ENCODE measurements around the gene PLEKHA5. TPM values are rescaled to one million over a fixed set of nuclear protein-coding genes. Genes with fewer than 3 reads are reported as not detected.

Gene PLEKHA5
- total and polyA plus RNA-seq, 4 experiments from 2014 or later, result 0.43 to 15.9 (median 13.3) TPM

- DNase-seq, result no peak
- intact Hi-C loops (cut with micrococcal nuclease), result loop anchor here (5.0 kb wide), 2 partner anchors 143 to 308 kb away; partner anchors contain the start of gene AEBP2
- Histone ChIP-seq H3K9me3 (ENCODE audit: control insufficient read depth in 1 of 2, low read length in 2 of 2) (no peaks in the 10 kb centered on the region), H3K36me3 (ENCODE audit: insufficient read depth, low read length) (no peaks in the 10 kb centered on the region), H3K4me3 (ENCODE audit: low read length in 2 of 2) (no peak overlapping the region), H3K4me1 (ENCODE audit: insufficient read depth, low read length) (peaks cover 14% of the 10 kb centered on the region), H3K27me3 (ENCODE audit: insufficient read depth, low read length) (no peaks in the 10 kb centered on the region), H3K27ac (ENCODE audit: low read depth, low read length) (no peak overlapping the region)
- peak overlapping the region; percentile 3 to 89 (median 79) for H3K27ac Mint-ChIP-seq
- peak overlapping the region; percentile 70 to 91 (median 86) for H3K4me3 Mint-ChIP-seq
- H3K9me3 Mint-ChIP-seq, result peaks cover 0 to 16% (median 6%) of the 10 kb centered on the region in 8 donors
- H3K36me3 Mint-ChIP-seq, result peaks cover 0 to 15% of the 10 kb centered on the region in 2 donors
- ChIA-PET POLR2A (ENCODE audit: partially characterized antibody) (no interaction called here), CTCF (ENCODE audit: partially characterized antibody) (interaction anchor here (0.7 kb wide), 1 partner anchor 52 kb away, joined by 3 read pairs; no protein-coding TSS in a partner anchor)
- peaks cover 10 to 27% (median 19%) of the 10 kb centered on the region in 4 donors for H3K4me1 Mint-ChIP-seq
- peaks cover 0 to 7% of the 10 kb centered on the region in 2 donors for H3K27me3 Mint-ChIP-seq
Observed at GRCh38 chr12:19129122-19129485, 429 bp upstream of the PLEKHA5 start.

- H3K36me3 Mint-ChIP-seq, result peaks cover 5 to 13% of the 10 kb centered on the region in 2 donors
- peaks cover 10 to 27% (median 18%) of the 10 kb centered on the region in 4 donors for H3K4me1 Mint-ChIP-seq
- H3K4me3 ChIP-seq (ENCODE audit: low read length in 2 of 2), result peak overlapping the region; percentile 55 to 74
- intact Hi-C loops (cut with micrococcal nuclease), result loop anchor here (2.0 kb wide), 1 partner anchor 56 kb away; no protein-coding TSS in a partner anchor
- H3K27ac Mint-ChIP-seq, result peak overlapping the region; percentile 63 to 90 (median 80)
- ChIA-PET POLR2A (ENCODE audit: partially characterized antibody) (interaction anchor here (1.5 kb wide), 1 partner anchor 143 kb away, joined by 7 read pairs; no protein-coding TSS in a partner anchor), CTCF (ENCODE audit: partially characterized antibody) (interaction anchor here (2.4 kb wide), 1 partner anchor 56 kb away, joined by 7 read pairs; no protein-coding TSS in a partner anchor)
- no peaks in the 10 kb centered on the region for H3K36me3 ChIP-seq (ENCODE audit: insufficient read depth, low read length)
- peak overlapping the region; percentile 72 to 93 (median 91) for H3K4me3 Mint-ChIP-seq
- peaks cover 0 to 7% of the 10 kb centered on the region in 2 donors for H3K27me3 Mint-ChIP-seq
- no peaks in the 10 kb centered on the region for H3K9me3 ChIP-seq (ENCODE audit: control insufficient read depth in 1 of 2, low read length in 2 of 2)
- H3K4me1 ChIP-seq (ENCODE audit: insufficient read depth, low read length), result peaks cover 14% of the 10 kb centered on the region
- H3K9me3 Mint-ChIP-seq, result peaks cover 0 to 16% (median 6%) of the 10 kb centered on the region in 8 donors
- peak in 3 of 5 donors; percentile 6 to 15 (median 14) for DNase-seq
- H3K27me3 ChIP-seq (ENCODE audit: insufficient read depth, low read length), result no peaks in the 10 kb centered on the region
- peak overlapping the region; percentile 38 for H3K27ac ChIP-seq (ENCODE audit: low read depth, low read length)
Observed at GRCh38 chr12:19130224-19131024, 891 bp downstream of the PLEKHA5 start.

GRCh38 chr12:19131025-19131444, 1.5 kb downstream of the PLEKHA5 start:
- no peak for DNase-seq
- ChIA-PET POLR2A (ENCODE audit: partially characterized antibody) (interaction anchor here (1.5 kb wide), 1 partner anchor 142 kb away, joined by 7 read pairs; no protein-coding TSS in a partner anchor), CTCF (ENCODE audit: partially characterized antibody) (interaction anchor here (2.4 kb wide), 1 partner anchor 56 kb away, joined by 7 read pairs; no protein-coding TSS in a partner anchor)
- peaks cover 10 to 27% (median 17%) of the 10 kb centered on the region in 4 donors for H3K4me1 Mint-ChIP-seq
- peaks cover 0 to 7% of the 10 kb centered on the region in 2 donors for H3K27me3 Mint-ChIP-seq
- H3K27ac Mint-ChIP-seq, result peak overlapping the region in 6 of 7 donors; percentile 63 to 90 (median 78)
- peaks cover 14% of the 10 kb centered on the region for H3K4me1 ChIP-seq (ENCODE audit: insufficient read depth, low read length)
- peaks cover 0 to 16% (median 6%) of the 10 kb centered on the region in 8 donors for H3K9me3 Mint-ChIP-seq
- peaks cover 5 to 13% of the 10 kb centered on the region in 2 donors for H3K36me3 Mint-ChIP-seq
- no peaks in the 10 kb centered on the region for H3K36me3 ChIP-seq (ENCODE audit: insufficient read depth, low read length)
- no peaks in the 10 kb centered on the region for H3K27me3 ChIP-seq (ENCODE audit: insufficient read depth, low read length)
- no peaks in the 10 kb centered on the region for H3K9me3 ChIP-seq (ENCODE audit: control insufficient read depth in 1 of 2, low read length in 2 of 2)
- peak overlapping the region; percentile 55 to 74 for H3K4me3 ChIP-seq (ENCODE audit: low read length in 2 of 2)
- peak overlapping the region; percentile 38 for H3K27ac ChIP-seq (ENCODE audit: low read depth, low read length)
- H3K4me3 Mint-ChIP-seq, result peak overlapping the region; percentile 72 to 93 (median 91)
- intact Hi-C loops (cut with micrococcal nuclease), result loop anchor here (2.0 kb wide), 1 partner anchor 56 kb away; no protein-coding TSS in a partner anchor

- H3K27ac Mint-ChIP-seq, result no peak overlapping the region
- ChIA-PET POLR2A (ENCODE audit: partially characterized antibody) (no interaction called here), CTCF (ENCODE audit: partially characterized antibody) (interaction anchor here (1.2 kb wide), 1 partner anchor 48 kb away, joined by 3 read pairs; no protein-coding TSS in a partner anchor)
- Histone ChIP-seq H3K4me1 (ENCODE audit: insufficient read depth, low read length) (no peaks in the 10 kb centered on the region), H3K4me3 (ENCODE audit: low read length in 2 of 2) (no peak overlapping the region), H3K27me3 (ENCODE audit: insufficient read depth, low read length) (no peaks in the 10 kb centered on the region), H3K27ac (ENCODE audit: low read depth, low read length) (no peak overlapping the region), H3K9me3 (ENCODE audit: control insufficient read depth in 1 of 2, low read length in 2 of 2) (no peaks in the 10 kb centered on the region), H3K36me3 (ENCODE audit: insufficient read depth, low read length) (no peaks in the 10 kb centered on the region)
- no peak for DNase-seq
- intact Hi-C loops (cut with micrococcal nuclease), result no loop called here
- no peaks in the 10 kb centered on the region for H3K9me3 Mint-ChIP-seq
- no peaks in the 10 kb centered on the region for H3K27me3 Mint-ChIP-seq
- no peak overlapping the region for H3K4me3 Mint-ChIP-seq
- peaks cover 0 to 4% (median 2%) of the 10 kb centered on the region in 4 donors for H3K4me1 Mint-ChIP-seq
- H3K36me3 Mint-ChIP-seq, result peaks cover 3 to 27% of the 10 kb centered on the region in 2 donors
Observed at GRCh38 chr12:19138551-19138950, 9.0 kb downstream of the PLEKHA5 start.

- DNase-seq, result no peak
- Mint-ChIP-seq H3K4me1 (peaks cover 0 to 4% (median 2%) of the 10 kb centered on the region in 4 donors), H3K4me3 (no peak overlapping the region)
Observed at GRCh38 chr12:19138956-19139355, 9.4 kb downstream of the PLEKHA5 start.

GRCh38 chr12:19139615-19140194, 10.2 kb downstream of the PLEKHA5 start:
- no peak overlapping the region for H3K27ac ChIP-seq (ENCODE audit: low read depth, low read length)
- no peaks in the 10 kb centered on the region for H3K36me3 ChIP-seq (ENCODE audit: insufficient read depth, low read length)
- DNase-seq, result no peak
- peaks cover 3 to 27% of the 10 kb centered on the region in 2 donors for H3K36me3 Mint-ChIP-seq
- H3K4me3 ChIP-seq (ENCODE audit: low read length in 2 of 2), result no peak overlapping the region
- POLR2A ChIA-PET (ENCODE audit: partially characterized antibody), result no interaction called here
- no peaks in the 10 kb centered on the region for H3K4me1 ChIP-seq (ENCODE audit: insufficient read depth, low read length)
- H3K27me3 Mint-ChIP-seq, result no peaks in the 10 kb centered on the region
- CTCF ChIA-PET (ENCODE audit: partially characterized antibody), result interaction anchor here (1.2 kb wide), 1 partner anchor 47 kb away, joined by 3 read pairs; no protein-coding TSS in a partner anchor
- H3K4me3 Mint-ChIP-seq, result no peak overlapping the region
- H3K27me3 ChIP-seq (ENCODE audit: insufficient read depth, low read length), result no peaks in the 10 kb centered on the region
- H3K9me3 ChIP-seq (ENCODE audit: control insufficient read depth in 1 of 2, low read length in 2 of 2), result no peaks in the 10 kb centered on the region
- intact Hi-C loops (cut with micrococcal nuclease), result no loop called here
- no peaks in the 10 kb centered on the region for H3K9me3 Mint-ChIP-seq
- peaks cover 0 to 4% (median 2%) of the 10 kb centered on the region in 4 donors for H3K4me1 Mint-ChIP-seq
- no peak overlapping the region for H3K27ac Mint-ChIP-seq

More at GRCh38 chr12:19138956-19139355, 9.4 kb downstream of the PLEKHA5 start:
- no peaks in the 10 kb centered on the region for H3K9me3 Mint-ChIP-seq
- no peaks in the 10 kb centered on the region for H3K27me3 ChIP-seq (ENCODE audit: insufficient read depth, low read length)
- H3K9me3 ChIP-seq (ENCODE audit: control insufficient read depth in 1 of 2, low read length in 2 of 2), result no peaks in the 10 kb centered on the region
- no peaks in the 10 kb centered on the region for H3K36me3 ChIP-seq (ENCODE audit: insufficient read depth, low read length)
- H3K27ac ChIP-seq (ENCODE audit: low read depth, low read length), result no peak overlapping the region
- no peak overlapping the region for H3K4me3 ChIP-seq (ENCODE audit: low read length in 2 of 2)
- intact Hi-C loops (cut with micrococcal nuclease), result no loop called here
- POLR2A ChIA-PET (ENCODE audit: partially characterized antibody), result no interaction called here
- no peaks in the 10 kb centered on the region for H3K27me3 Mint-ChIP-seq
- no peak overlapping the region for H3K27ac Mint-ChIP-seq
- CTCF ChIA-PET (ENCODE audit: partially characterized antibody), result interaction anchor here (1.2 kb wide), 1 partner anchor 47 kb away, joined by 3 read pairs; no protein-coding TSS in a partner anchor
- no peaks in the 10 kb centered on the region for H3K4me1 ChIP-seq (ENCODE audit: insufficient read depth, low read length)
- H3K36me3 Mint-ChIP-seq, result peaks cover 3 to 27% of the 10 kb centered on the region in 2 donors

Data from CD4-positive, alpha-beta memory T cell (primary cell).